NB4 (cell line): Measurements from ENCODE around the gene HOXB2.

Experiments
- DNase-seq: peaks from one replicate; pipeline ENCODE4 v3.0.0; 2010; ENCODE audit warnings: low read depth
- H3K4me3 ChIP-seq: one replicate; pipeline ENCODE4 v1.5.1; 2011; ENCODE audit warnings: mild to moderate bottlenecking, low read depth, low read length, moderate library complexity
- CTCF ChIP-seq: IDR thresholded peaks from one replicate; pipeline ENCODE4 v1.5.1; 2012; ENCODE audit warnings: low read depth, low read length
- MAX ChIP-seq: IDR thresholded peaks from 2 replicates; pipeline ENCODE4 v1.6.1; 2011; ENCODE audit warnings: low read depth, low read length
- MYC ChIP-seq: IDR thresholded peaks from 2 replicates; pipeline ENCODE4 v1.6.1; 2011; ENCODE audit warnings: low read depth, low read length
- POLR2A ChIP-seq: IDR thresholded peaks from 2 replicates; pipeline ENCODE4 v1.6.1; 2011; ENCODE audit warnings: mild to moderate bottlenecking; ENCODE audit not compliant: insufficient read length; ENCODE audit errors: extremely low read depth

Gene HOXB2

GRCh38 chr17:48520631-48521079 is 24.3 kb downstream of the HOXB2 start:
- TF ChIP-seq MYC (no peak), CTCF (no peak), POLR2A (no peak)
- no peak for DNase-seq
- no peak overlapping the region for H3K4me3 ChIP-seq

GRCh38 chr17:48519427-48519826 is 25.5 kb downstream of the HOXB2 start:
- no peak overlapping the region for H3K4me3 ChIP-seq
- no peak for TF ChIP-seq CTCF
- DNase-seq: no peak

- H3K4me3 ChIP-seq: no peak overlapping the region
- no peak for TF ChIP-seq MAX
- no peak for TF ChIP-seq MYC
- no peak for TF ChIP-seq POLR2A
- no peak for TF ChIP-seq CTCF
- DNase-seq: no peak
Measured at GRCh38 chr17:48517478-48517877, 27.4 kb downstream of the HOXB2 start.

- no peak overlapping the region for H3K4me3 ChIP-seq
- TF ChIP-seq MAX: no peak
- TF ChIP-seq MYC: no peak
- TF ChIP-seq POLR2A: no peak
- TF ChIP-seq CTCF: no peak
Measured at GRCh38 chr17:48515925-48516900, 28.7 kb downstream of the HOXB2 start.

GRCh38 chr17:48514477-48514876 is 30.4 kb downstream of the HOXB2 start:
- no peak overlapping the region for H3K4me3 ChIP-seq
- no peak for DNase-seq
- TF ChIP-seq MYC (no peak), MAX (no peak), CTCF (no peak), POLR2A (no peak)

More at GRCh38 chr17:48515925-48516900, 28.7 kb downstream of the HOXB2 start:
- no peak for DNase-seq
